Lung (tissue), 12 donors: ENCODE measurements around the gene PWWP2B. TPM values are rescaled to one million over a fixed set of nuclear protein-coding genes. Genes with fewer than 3 reads are reported as not detected.
A peak's percentile ranks its signal among the peaks of the same experiment; 100 is the strongest.

Experiments used
- ATAC-seq: fragments of 200-7000 bp; cut with Tn5 transposase; one replicate; pipeline ENCODE4 v1.9.1; 2020; ENCODE audit warnings: moderate number of reproducible peaks; ENCODE audit not compliant: insufficient read depth, low FRiP score
- DNase-seq, 3 donors: peaks; one replicate each; pipeline ENCODE4 v3.0.0-alpha.2; 2013 to 2017
- H3K27ac ChIP-seq, 2 donors: one replicate each; pipeline ENCODE4 v1.5.1; 2013; ENCODE audit warnings: mild to moderate bottlenecking in 2 of 2, moderate library complexity in 2 of 2, control low read depth in 1 of 2, inconsistent platforms in 1 of 2, low read depth in 1 of 2, low read length in 1 of 2
- H3K27me3 ChIP-seq, 3 donors: one replicate each; pipeline ENCODE4 v1.5.1; 2013; ENCODE audit warnings: low read length in 2 of 3; ENCODE audit not compliant: control insufficient read depth in 3 of 3, insufficient read depth in 3 of 3
- H3K36me3 ChIP-seq, 4 donors: one replicate each; pipeline ENCODE4 v1.5.1; 2013; ENCODE audit warnings: low read length in 4 of 4, mild to moderate bottlenecking in 1 of 4, moderate library complexity in 1 of 4; ENCODE audit not compliant: control insufficient read depth in 4 of 4, insufficient read depth in 4 of 4
- H3K4me1 ChIP-seq, 5 donors: one replicate each; pipeline ENCODE4 v1.5.1; 2013; ENCODE audit warnings: low read length in 5 of 5, mild to moderate bottlenecking in 2 of 5, moderate library complexity in 1 of 5; ENCODE audit not compliant: control insufficient read depth in 5 of 5, insufficient read depth in 5 of 5
- H3K4me3 ChIP-seq: one replicate; pipeline ENCODE4 v1.5.1; 2013; ENCODE audit warnings: mild to moderate bottlenecking, control low read depth, moderate library complexity
- H3K9ac ChIP-seq, 2 donors: one replicate each; pipeline ENCODE4 v1.5.1; 2013; ENCODE audit warnings: low read length in 2 of 2, control low read depth in 1 of 2; ENCODE audit not compliant: insufficient read depth in 1 of 2
- H3K9me3 ChIP-seq, 4 donors: one replicate each; pipeline ENCODE4 v1.5.1; 2013; ENCODE audit warnings: low read length in 3 of 4, mild to moderate bottlenecking in 1 of 4, moderate library complexity in 1 of 4; ENCODE audit not compliant: control insufficient read depth in 4 of 4, insufficient read depth in 3 of 4
- WGBS, 2 donors: extraction: QIAGEN DNeasy Blood & Tissue Kit; methylation state at CpG; one replicate each; pipeline ENCODE4 v1.1.7; 2013; 5-methylcytosine and 5-hydroxymethylcytosine counted together
- polyA plus RNA-seq, 2 donors: library from polyadenylated mRNA; stranded (reverse); fragments of 200-250 nt; gene quantifications; one replicate each; pipeline ENCODE4 v1.2.1, GENCODE V29; 2013
- total RNA-seq, 2 donors: library from RNA; depleted of rRNA in 1 of 2; stranded (reverse); fragments of >200 nt in 1 of 2; gene quantifications; one replicate each; pipeline ENCODE4 v1.2.1, GENCODE V29; 2014 to 2021
- TF ChIP-seq, protein P1 (sequence below): IDR thresholded peaks from 2 replicates; pipeline ENCODE4 v1.5.1; 2012; ENCODE audit warnings: mild to moderate bottlenecking; ENCODE audit errors: control extremely low read depth, extremely low read depth
- donor health status: control.
- donor health status: control.
- donor health status: Bipolar disorder and iron deficiency.
- donor health status: healthy.
- donor health status: DM: yes; HTN: yes; CAD: no.

Gene PWWP2B
- total and polyA plus RNA-seq, 4 donors: 20.1 to 33.4 (median 21.1) TPM

DNA sequence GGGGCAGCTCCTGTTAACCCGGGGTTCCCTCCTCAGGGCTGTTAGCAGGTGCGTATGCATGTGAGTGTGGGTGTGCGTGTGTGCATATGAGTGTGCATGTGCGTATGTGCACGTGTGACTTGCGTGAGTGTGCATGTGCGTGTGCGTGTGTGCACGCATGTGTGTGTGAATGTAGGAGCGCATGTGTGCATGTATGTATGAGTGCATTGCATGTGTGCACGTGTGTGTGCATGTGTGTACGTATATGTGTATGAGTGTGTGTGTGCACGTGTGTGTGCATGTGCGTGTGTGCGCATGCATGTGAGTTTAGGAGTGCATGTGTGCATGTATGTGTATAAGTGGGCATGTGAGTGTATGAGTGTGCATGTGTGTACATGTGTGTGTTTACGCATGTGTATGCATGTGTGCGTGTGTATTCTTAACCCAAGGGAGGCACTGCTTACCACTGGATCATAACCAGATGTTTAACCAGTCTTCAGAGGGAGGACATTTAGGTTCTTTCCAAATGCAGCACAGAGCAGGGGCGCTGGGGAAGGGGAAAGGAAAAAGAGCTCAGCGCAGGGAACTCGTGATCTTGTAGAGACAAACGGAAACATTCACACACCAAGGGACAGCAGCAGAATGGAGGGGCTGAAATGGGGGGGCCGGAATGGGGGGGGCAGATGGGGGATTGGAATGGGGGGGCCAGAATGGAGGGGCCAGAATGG is 45.0 kb downstream of the PWWP2B start:
- WGBS, 2 donors: 77 to 86% methylated on average over 22 of the region's 22 CpGs
- DNase-seq (no peak), ATAC-seq (no peak)
- Histone ChIP-seq H3K4me1 (peaks cover 0 to 31% (median 12%) of the 10 kb centered on the region in 5 donors), H3K36me3 (no peaks in the 10 kb centered on the region), H3K9me3 (no peaks in the 10 kb centered on the region), H3K27me3 (no peaks in the 10 kb centered on the region), H3K4me3 (no peak overlapping the region), H3K9ac (no peak overlapping the region), H3K27ac (no peak overlapping the region)
- TF ChIP-seq, protein P1, sequence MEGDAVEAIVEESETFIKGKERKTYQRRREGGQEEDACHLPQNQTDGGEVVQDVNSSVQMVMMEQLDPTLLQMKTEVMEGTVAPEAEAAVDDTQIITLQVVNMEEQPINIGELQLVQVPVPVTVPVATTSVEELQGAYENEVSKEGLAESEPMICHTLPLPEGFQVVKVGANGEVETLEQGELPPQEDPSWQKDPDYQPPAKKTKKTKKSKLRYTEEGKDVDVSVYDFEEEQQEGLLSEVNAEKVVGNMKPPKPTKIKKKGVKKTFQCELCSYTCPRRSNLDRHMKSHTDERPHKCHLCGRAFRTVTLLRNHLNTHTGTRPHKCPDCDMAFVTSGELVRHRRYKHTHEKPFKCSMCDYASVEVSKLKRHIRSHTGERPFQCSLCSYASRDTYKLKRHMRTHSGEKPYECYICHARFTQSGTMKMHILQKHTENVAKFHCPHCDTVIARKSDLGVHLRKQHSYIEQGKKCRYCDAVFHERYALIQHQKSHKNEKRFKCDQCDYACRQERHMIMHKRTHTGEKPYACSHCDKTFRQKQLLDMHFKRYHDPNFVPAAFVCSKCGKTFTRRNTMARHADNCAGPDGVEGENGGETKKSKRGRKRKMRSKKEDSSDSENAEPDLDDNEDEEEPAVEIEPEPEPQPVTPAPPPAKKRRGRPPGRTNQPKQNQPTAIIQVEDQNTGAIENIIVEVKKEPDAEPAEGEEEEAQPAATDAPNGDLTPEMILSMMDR: no peak

DNA sequence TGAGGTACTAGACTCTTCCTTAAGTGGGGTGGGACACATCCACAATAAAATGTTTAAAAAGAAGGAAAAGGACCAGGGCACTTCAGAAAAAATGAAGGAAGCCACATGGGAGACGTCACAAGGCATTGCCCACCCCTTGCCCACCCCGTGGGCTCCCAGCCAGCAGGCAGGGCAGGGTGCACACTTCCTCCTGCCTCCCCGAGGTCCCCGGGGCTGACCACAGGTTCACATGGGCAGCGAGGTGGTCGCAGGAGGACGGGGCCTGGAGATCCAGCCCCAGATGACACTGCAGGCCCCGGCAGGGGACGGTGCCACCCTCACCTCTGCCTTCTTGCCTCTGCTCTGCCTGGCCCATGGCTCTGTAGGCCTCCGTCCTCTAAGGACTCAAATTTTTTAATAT is 45.6 kb downstream of the PWWP2B start:
- TF ChIP-seq, protein P1: no peak
- WGBS, 2 donors: 23 to 59% methylated on average over 10 of the region's 10 CpGs
- Histone ChIP-seq H3K4me1 (peaks cover 0 to 37% (median 18%) of the 10 kb centered on the region in 5 donors), H3K4me3 (no peak overlapping the region), H3K36me3 (no peaks in the 10 kb centered on the region), H3K27me3 (no peaks in the 10 kb centered on the region), H3K9ac (no peak overlapping the region), H3K9me3 (no peaks in the 10 kb centered on the region), H3K27ac (no peak overlapping the region)
- ATAC-seq (no peak), DNase-seq (no peak)

DNA sequence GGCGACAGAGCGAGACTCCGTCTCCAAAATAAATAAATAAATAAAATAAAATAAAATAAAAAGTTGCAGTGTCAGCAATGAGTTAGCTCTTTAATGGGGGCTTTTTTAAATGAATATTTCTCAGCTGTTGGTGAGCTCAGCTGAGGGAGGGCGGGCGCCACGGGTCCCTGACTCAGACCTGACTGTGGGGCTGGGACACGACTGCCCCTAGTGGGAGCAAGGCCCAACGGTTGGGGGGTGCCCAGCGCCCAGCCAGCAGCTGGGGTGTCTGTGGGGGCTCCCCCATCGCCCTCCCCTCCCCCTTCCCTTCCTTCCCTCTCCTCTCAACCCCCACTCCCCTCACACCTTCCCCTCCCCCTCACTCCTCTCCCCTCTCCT is 46.6 kb downstream of the PWWP2B start:
- 41 to 43% methylated on average over 9 to 10 of the region's 10 CpGs for WGBS, 2 donors
- Histone ChIP-seq H3K27me3 (no peaks in the 10 kb centered on the region), H3K4me3 (no peak overlapping the region), H3K4me1 (peaks cover 0 to 43% (median 20%) of the 10 kb centered on the region in 5 donors), H3K9ac (no peak overlapping the region), H3K9me3 (no peaks in the 10 kb centered on the region), H3K27ac (no peak overlapping the region), H3K36me3 (no peaks in the 10 kb centered on the region)
- TF ChIP-seq, protein P1: peak; percentile 24
- DNase-seq (peak in 1 of 3 donors; percentile 65), ATAC-seq (no peak)
